Aorta (tissue), 5 donors: Measurements from ENCODE around the gene OMP. TPM values are rescaled to one million over a fixed set of nuclear protein-coding genes. Genes with fewer than 3 reads are reported as not detected.

ENCODE experiments used
- ATAC-seq: fragments of 200-7000 bp; cut with Tn5 transposase; one replicate; pipeline ENCODE4 v1.9.1; 2022; ENCODE audit warnings: moderate library complexity; ENCODE audit not compliant: low FRiP score
- DNase-seq, 2 donors: peaks; one replicate each; pipeline ENCODE4 v3.0.0-alpha.2; 2020
- H3K27ac ChIP-seq, 2 donors: one replicate each; pipeline ENCODE4 v1.5.1; 2013; ENCODE audit warnings: low read length in 2 of 2, mild to moderate bottlenecking in 2 of 2, moderate library complexity in 2 of 2, control low read depth in 1 of 2, inconsistent platforms in 1 of 2, low read depth in 1 of 2
- H3K27me3 ChIP-seq, 2 donors: one replicate each; pipeline ENCODE4 v1.6.1; 2013; ENCODE audit warnings: control low read depth in 1 of 2, low read length in 1 of 2, mild to moderate bottlenecking in 1 of 2, moderate library complexity in 1 of 2; ENCODE audit not compliant: insufficient read depth in 2 of 2, control insufficient read depth in 1 of 2
- H3K36me3 ChIP-seq, 2 donors: one replicate each; pipeline ENCODE4 v1.6.1; 2013; ENCODE audit warnings: control low read depth in 1 of 2, low read length in 1 of 2, mild to moderate bottlenecking in 1 of 2; ENCODE audit not compliant: insufficient read depth in 2 of 2, control insufficient read depth in 1 of 2
- H3K4me1 ChIP-seq, 2 donors: one replicate each; pipeline ENCODE4 v1.6.1; 2013; ENCODE audit warnings: low read length in 2 of 2, control low read depth in 1 of 2, mild to moderate bottlenecking in 1 of 2, moderate library complexity in 1 of 2; ENCODE audit not compliant: insufficient read depth in 2 of 2, control insufficient read depth in 1 of 2
- H3K4me3 ChIP-seq, 2 donors: one replicate each; pipeline ENCODE4 v1.5.1; 2013; ENCODE audit warnings: low read length in 2 of 2, control low read depth in 1 of 2, mild to moderate bottlenecking in 1 of 2
- H3K9me3 ChIP-seq: one replicate; pipeline ENCODE4 v1.6.1; 2013; ENCODE audit warnings: mild to moderate bottlenecking, low read length; ENCODE audit not compliant: control insufficient read depth
- WGBS, 2 donors: extraction: QIAGEN DNeasy Blood & Tissue Kit; methylation state at CpG; one replicate each; pipeline ENCODE4 v1.1.7; 2013; 5-methylcytosine and 5-hydroxymethylcytosine counted together
- intact Hi-C, 2 donors: fragments of 100-400 bp; cut with DNase I; formaldehyde crosslinking; loops; one replicate each; pipeline versions ENCODE4 v1.14.2 to v1.15.0; 2022
- polyA plus RNA-seq, 2 donors: library from polyadenylated mRNA; stranded (reverse); fragments of 200-250 nt; gene quantifications; one replicate each; pipeline ENCODE4 v1.2.3, GENCODE V29; 2013
- total RNA-seq, 2 donors: library from RNA; stranded (reverse); fragmentation: NEBNext Ultra II Directional; extraction: Animal tissue kit (Norgen Biotek cat#: 25700); gene quantifications; one replicate each; pipeline ENCODE4 v1.2.1, GENCODE V29; 2021
- donor health status: healthy with polysubstance abuse.
- donor health status: Bipolar disorder and iron deficiency.
- donor health status: DM: no; HTN: no; CAD: no.
- donor health status: DM: no; HTN: no; CAD: no.
- donor health status: DM: yes; HTN: yes; CAD: no.

Gene OMP
- total and polyA plus RNA-seq, 4 donors: 2.1 TPM; not detected in 3

DNA sequence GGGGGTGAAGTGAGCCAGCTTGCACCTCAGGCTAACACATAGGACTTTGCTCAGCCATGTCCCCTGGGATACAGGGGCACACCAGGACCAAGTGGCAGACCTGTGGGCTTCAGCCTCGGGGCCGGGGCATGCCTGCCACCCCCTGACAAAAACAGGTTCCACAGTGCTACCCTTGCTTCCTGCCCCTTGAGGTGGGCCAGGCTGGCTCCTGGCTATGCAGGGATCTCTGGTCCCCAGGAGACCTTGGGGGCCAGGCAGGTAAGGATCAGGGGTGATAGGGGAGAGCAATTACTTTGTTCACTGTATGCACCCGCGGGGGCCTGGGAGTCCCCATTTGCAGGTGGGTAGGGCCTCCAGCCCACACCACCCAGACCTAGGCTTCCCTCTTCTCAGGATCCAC lies 23.1 kb downstream of the OMP start:
- 83 to 90% methylated on average over 4 of the region's 4 CpGs for WGBS, 2 donors
- intact Hi-C loops: loop anchor here (2.0 to 5.0 kb wide), 3 partner anchors 63 to 423 kb away; no protein-coding TSS in a partner anchor
- ATAC-seq (no peak), DNase-seq (no peak)
- H3K4me3 ChIP-seq: no peak overlapping the region
- H3K27me3 ChIP-seq: no peaks in the 10 kb centered on the region
- no peaks in the 10 kb centered on the region for H3K36me3 ChIP-seq
- H3K4me1 ChIP-seq: no peaks in the 10 kb centered on the region
- no peaks in the 10 kb centered on the region for H3K9me3 ChIP-seq
- H3K27ac ChIP-seq: no peak overlapping the region

- ATAC-seq: no peak
- DNase-seq: no peak
- WGBS, 2 donors: 71 to 75% methylated on average over 17 of the region's 17 CpGs
- no peaks in the 10 kb centered on the region for H3K4me1 ChIP-seq
- no peak overlapping the region for H3K27ac ChIP-seq
- no peak overlapping the region for H3K4me3 ChIP-seq
- H3K9me3 ChIP-seq: no peaks in the 10 kb centered on the region
- intact Hi-C loops: loop anchor here (2.0 to 5.0 kb wide), 3 partner anchors 63 to 423 kb away; no protein-coding TSS in a partner anchor
- no peaks in the 10 kb centered on the region for H3K36me3 ChIP-seq
- H3K27me3 ChIP-seq: no peaks in the 10 kb centered on the region
These were observed 23.6 kb downstream of the OMP start for GRCh38 chr11:77126156-77126775.

DNA sequence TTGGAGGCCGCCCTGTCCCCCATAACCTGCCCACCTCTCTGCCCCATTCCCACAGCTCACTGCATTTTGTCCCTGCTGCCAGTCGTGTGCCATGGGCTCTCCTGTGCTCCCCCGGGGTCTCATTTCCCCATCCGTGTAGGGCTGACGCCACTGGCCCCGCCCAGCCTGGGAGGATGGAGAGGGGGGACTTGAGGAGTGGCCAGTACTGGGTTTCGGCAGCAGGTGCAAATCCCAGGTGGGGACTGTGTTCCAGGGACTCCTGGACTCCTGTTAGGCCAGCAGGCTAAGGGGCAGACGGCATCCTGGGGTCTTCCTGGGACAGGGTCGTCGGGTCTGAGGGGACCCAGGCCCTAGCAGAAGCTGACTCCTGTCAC lies 24.2 kb downstream of the OMP start:
- peak; percentile 4 for ATAC-seq
- DNase-seq: no peak
- 15 to 16% methylated on average over 10 of the region's 10 CpGs for WGBS, 2 donors
- no peaks in the 10 kb centered on the region for H3K27me3 ChIP-seq
- no peaks in the 10 kb centered on the region for H3K9me3 ChIP-seq
- H3K36me3 ChIP-seq: no peaks in the 10 kb centered on the region
- intact Hi-C loops: loop anchor here (1.0 to 5.0 kb wide), 4 partner anchors 61 to 422 kb away; no protein-coding TSS in a partner anchor
- no peak overlapping the region for H3K4me3 ChIP-seq
- H3K4me1 ChIP-seq: no peaks in the 10 kb centered on the region
- H3K27ac ChIP-seq: no peak overlapping the region

DNA sequence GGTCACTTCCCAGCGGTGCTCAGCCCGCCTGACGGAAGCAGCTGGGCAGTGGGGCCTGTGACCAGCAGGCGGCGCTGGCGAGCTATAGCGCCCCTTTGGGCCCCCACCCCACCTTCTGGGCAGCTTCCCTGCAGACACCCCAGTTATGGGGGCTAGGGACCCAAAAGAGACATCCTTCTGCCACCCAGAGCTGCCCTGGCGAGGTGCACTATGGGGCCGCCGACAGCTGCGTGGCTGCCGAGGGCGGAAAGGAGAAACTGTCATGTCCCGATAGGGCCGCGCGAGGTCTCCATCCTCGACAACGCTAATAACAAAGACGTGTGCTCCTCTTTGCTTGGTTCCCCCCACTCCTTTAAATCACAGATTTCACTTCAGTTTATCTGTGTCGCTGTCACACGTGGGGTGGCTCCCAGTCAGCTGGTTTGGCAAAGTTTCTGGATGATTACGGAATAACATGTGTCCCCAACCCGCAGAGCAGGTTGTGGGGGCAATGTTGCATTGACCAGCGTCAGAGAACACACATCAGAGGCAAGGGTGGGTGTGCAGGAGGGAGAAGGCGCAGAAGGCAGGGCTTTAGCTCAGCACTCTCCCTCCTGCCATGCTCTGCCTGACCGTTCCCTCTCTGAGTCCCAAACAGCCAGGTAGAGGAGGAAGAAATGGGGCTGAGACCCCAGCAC lies 24.7 kb downstream of the OMP start:
- no peaks in the 10 kb centered on the region for H3K27me3 ChIP-seq
- H3K36me3 ChIP-seq: no peaks in the 10 kb centered on the region
- WGBS, 2 donors: 1% methylated on average over 27 of the region's 27 CpGs
- no peak overlapping the region for H3K27ac ChIP-seq
- ATAC-seq: peak; percentile 84
- H3K4me3 ChIP-seq: peak overlapping the region; percentile 1 to 8
- intact Hi-C loops: loop anchor here (1.0 to 5.0 kb wide), 4 partner anchors 61 to 421 kb away; no protein-coding TSS in a partner anchor
- DNase-seq: peak; percentile 68 to 88
- H3K4me1 ChIP-seq: no peaks in the 10 kb centered on the region
- H3K9me3 ChIP-seq: no peaks in the 10 kb centered on the region

- WGBS, 2 donors: 5 to 6% methylated on average over 20 of the region's 20 CpGs
- Histone ChIP-seq H3K27ac (no peak within 1 kb of the TSS), H3K4me1 (no peaks in the 10 kb centered on the region), H3K27me3 (no peaks in the 10 kb centered on the region), H3K4me3 (peak within 1 kb of the TSS; percentile 1 to 8), H3K36me3 (no peaks in the 10 kb centered on the region), H3K9me3 (no peaks in the 10 kb centered on the region)
- intact Hi-C loops: loop anchor here (1.0 to 5.0 kb wide), 4 partner anchors 60 to 421 kb away; no protein-coding TSS in a partner anchor
- peak; percentile 78 to 91 for DNase-seq
- peak; percentile 69 for ATAC-seq
These were observed 25.5 kb downstream of the OMP start, which contains the start of gene MYO7A for GRCh38 chr11:77127920-77128691. TSS of gene MYO7A (plus strand) at chr11:77128246. CDS start at chr11:77130635, 2,389 bp downstream.

GRCh38 chr11:77129069-77129841 lies 26.6 kb downstream of the OMP start:
- WGBS, 2 donors: 86 to 94% methylated on average over 11 of the region's 11 CpGs
- H3K9me3 ChIP-seq: no peaks in the 10 kb centered on the region
- DNase-seq: no peak
- H3K27me3 ChIP-seq: no peaks in the 10 kb centered on the region
- H3K27ac ChIP-seq: no peak overlapping the region
- no peak overlapping the region for H3K4me3 ChIP-seq
- H3K36me3 ChIP-seq: no peaks in the 10 kb centered on the region
- H3K4me1 ChIP-seq: no peaks in the 10 kb centered on the region
- intact Hi-C loops: loop anchor here in 1 of 2 donors (5.0 kb wide), 1 partner anchor 418 kb away; no protein-coding TSS in a partner anchor
- ATAC-seq: no peak

- peak overlapping the region in 1 of 2 donors; percentile 19 for H3K27ac ChIP-seq
- ATAC-seq (no peak), DNase-seq (no peak)
- no peaks in the 10 kb centered on the region for H3K4me1 ChIP-seq
- intact Hi-C loops: loop anchor here in 1 of 2 donors (5.0 kb wide), 1 partner anchor 417 kb away; no protein-coding TSS in a partner anchor
- H3K27me3 ChIP-seq: no peaks in the 10 kb centered on the region
- H3K9me3 ChIP-seq: no peaks in the 10 kb centered on the region
- H3K36me3 ChIP-seq: no peaks in the 10 kb centered on the region
- no peak overlapping the region for H3K4me3 ChIP-seq
- WGBS, 2 donors: 84 to 88% methylated on average over 8 to 11 of the region's 11 CpGs
These were observed 27.5 kb downstream of the OMP start for GRCh38 chr11:77129842-77130756.
